LNCaP clone FGC (cell line): ENCODE data around the gene ZNF786.

ENCODE experiments used
- DNase-seq: peaks from one replicate; pipeline ENCODE4 v3.0.0-alpha.2; 2011; ENCODE audit warnings: low read depth
- H3K4me3 ChIP-seq: 2 replicates; pipeline ENCODE4 v1.5.1; 2011; ENCODE audit warnings: mild to moderate bottlenecking, low read depth, low read length, control low read depth
- TF ChIP-seq, protein P1 (sequence below): IDR thresholded peaks from 2 replicates; pipeline ENCODE4 v1.5.1; 2012; ENCODE audit warnings: mild to moderate bottlenecking; ENCODE audit not compliant: control insufficient read depth, insufficient read depth; ENCODE audit errors: extremely low read depth

Gene ZNF786, protein sequence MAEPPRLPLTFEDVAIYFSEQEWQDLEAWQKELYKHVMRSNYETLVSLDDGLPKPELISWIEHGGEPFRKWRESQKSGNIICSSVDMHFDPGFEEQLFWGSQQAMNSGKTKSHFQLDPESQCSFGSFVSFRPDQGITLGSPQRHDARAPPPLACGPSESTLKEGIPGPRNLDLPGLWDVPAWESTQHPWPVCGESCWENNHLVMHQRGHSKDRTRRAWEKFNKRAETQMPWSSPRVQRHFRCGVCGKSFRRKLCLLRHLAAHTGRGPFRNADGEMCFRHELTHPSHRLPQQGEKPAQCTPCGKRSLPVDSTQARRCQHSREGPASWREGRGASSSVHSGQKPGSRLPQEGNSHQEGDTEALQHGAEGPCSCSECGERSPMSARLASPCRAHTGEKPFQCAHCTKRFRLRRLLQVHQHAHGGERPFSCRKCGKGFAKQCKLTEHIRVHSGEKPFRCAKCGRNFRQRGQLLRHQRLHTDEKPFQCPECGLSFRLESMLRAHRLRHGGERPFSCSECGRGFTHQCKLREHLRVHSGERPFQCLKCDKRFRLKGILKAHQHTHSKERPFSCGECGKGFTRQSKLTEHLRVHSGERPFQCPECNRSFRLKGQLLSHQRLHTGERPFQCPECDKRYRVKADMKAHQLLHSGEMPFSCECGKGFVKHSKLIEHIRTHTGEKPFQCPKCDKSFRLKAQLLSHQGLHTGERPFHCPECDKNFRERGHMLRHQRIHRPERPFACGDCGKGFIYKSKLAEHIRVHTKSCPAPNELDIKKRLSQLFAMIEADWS

GRCh38 chr7:149090397-149091195 is at the start of gene ZNF786:
Gene ZNF786 (minus strand): TSS chr7:149090718. CDS start chr7:149090640, 78 bp downstream.
- TF ChIP-seq, protein P1, sequence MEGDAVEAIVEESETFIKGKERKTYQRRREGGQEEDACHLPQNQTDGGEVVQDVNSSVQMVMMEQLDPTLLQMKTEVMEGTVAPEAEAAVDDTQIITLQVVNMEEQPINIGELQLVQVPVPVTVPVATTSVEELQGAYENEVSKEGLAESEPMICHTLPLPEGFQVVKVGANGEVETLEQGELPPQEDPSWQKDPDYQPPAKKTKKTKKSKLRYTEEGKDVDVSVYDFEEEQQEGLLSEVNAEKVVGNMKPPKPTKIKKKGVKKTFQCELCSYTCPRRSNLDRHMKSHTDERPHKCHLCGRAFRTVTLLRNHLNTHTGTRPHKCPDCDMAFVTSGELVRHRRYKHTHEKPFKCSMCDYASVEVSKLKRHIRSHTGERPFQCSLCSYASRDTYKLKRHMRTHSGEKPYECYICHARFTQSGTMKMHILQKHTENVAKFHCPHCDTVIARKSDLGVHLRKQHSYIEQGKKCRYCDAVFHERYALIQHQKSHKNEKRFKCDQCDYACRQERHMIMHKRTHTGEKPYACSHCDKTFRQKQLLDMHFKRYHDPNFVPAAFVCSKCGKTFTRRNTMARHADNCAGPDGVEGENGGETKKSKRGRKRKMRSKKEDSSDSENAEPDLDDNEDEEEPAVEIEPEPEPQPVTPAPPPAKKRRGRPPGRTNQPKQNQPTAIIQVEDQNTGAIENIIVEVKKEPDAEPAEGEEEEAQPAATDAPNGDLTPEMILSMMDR, result peak; percentile 96
- peak; percentile 27 for DNase-seq
- H3K4me3 ChIP-seq, result peak within 1 kb of the TSS; percentile 71

DNA sequence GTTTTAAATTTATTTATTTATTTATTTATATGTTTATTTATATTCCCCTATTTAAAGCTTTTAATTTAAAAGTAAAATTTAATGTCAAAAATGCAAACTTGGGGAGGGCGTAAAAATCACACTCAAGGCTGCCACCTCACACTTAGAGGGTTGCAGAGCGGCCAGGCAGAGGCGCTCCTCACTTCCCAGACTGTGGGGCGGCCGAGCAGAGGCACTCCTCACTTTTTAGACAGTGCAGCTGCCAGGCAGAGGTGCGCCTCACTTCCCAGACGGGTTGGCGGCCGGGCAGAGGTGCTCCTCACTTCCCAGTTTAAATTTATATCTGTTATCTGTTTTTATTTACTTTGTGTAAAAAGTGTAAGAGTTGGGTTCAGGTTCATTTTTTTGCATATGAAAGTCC is 45.6 kb upstream of the ZNF786 start:
- H3K4me3 ChIP-seq, result no peak overlapping the region
- DNase-seq, result no peak
- TF ChIP-seq, protein P1, result no peak

DNA sequence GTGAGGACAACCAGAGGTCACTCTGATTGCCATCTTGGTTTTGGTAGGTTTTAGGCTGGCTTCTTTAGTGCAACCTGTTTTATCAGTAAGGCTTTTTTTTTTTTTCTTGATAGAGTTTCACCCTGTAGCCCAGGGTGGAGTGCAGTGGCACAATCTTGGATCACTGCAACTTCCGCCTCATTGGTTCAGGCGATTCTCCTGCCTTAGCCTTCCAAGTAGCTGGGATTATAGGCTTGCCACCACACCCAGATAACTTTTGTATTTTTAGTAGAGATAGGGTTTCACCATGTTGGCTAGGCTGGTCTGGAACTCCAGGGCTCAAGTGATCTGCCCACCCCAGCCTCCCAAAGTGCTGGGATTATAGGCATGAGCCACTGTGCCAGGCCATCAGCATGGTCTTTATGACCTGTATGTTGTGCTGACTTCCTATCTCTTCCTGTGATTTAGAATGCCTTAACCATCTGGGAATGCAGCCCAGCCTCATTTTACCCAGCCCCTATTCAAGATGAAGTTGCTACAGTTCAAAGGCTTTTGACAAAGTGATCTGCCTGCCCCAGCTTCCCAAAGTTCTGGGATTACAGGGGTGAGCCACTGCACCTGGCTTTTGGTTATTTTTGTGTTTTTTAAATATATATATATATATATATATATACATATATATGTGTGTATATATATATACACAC is 42.7 kb upstream of the ZNF786 start:
- TF ChIP-seq, protein P1, result no peak
- DNase-seq, result no peak
- H3K4me3 ChIP-seq, result no peak overlapping the region

- no peak for DNase-seq
- TF ChIP-seq, protein P1, result no peak
- no peak overlapping the region for H3K4me3 ChIP-seq
Measured at GRCh38 chr7:149130572-149131198, 40.2 kb upstream of the ZNF786 start.

DNA sequence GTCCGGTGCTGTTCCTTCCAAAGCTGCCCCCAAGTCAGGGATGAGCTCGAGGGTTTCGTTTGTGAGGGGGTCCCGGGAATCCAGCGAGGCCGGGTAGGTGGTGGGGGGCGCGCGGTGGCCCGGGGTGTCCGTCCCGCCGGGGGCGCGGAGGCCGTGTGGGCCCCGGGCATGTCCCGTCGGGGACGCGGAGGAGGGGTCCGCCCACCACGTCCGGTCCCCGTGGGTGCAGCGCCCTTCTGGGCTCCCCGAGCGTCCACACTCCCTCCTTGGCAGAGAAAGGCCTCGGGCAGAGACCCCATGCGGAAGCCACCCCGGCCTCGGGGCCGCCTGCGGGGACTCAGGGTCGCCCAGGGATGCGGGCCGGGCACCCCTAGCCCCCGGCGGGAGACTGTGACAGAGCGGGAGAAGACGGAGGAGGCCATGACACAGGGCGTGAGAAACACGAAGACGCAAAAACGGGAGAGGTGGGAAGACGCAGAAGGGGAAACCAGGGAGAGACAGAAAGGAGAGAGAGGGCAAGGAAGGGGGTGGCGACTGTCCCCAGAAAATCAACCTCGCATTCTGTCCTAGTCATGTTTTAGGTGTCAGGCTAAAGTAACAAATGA is 36.2 kb upstream of the ZNF786 start:
- no peak for DNase-seq
- H3K4me3 ChIP-seq, result peak overlapping the region; percentile 94
- TF ChIP-seq, protein P1, result no peak
